ENCODE results near the gene SARM1. TPM values are rescaled to one million over a fixed set of nuclear protein-coding genes. Genes with fewer than 3 reads are reported as not detected.
A peak's percentile ranks its signal among the peaks of the same experiment; 100 is the strongest.

The SARM1 gene
- total RNA-seq, 6 experiments from 2014 or later = 2.8 to 5.1 (median 3.9) TPM

DNA sequence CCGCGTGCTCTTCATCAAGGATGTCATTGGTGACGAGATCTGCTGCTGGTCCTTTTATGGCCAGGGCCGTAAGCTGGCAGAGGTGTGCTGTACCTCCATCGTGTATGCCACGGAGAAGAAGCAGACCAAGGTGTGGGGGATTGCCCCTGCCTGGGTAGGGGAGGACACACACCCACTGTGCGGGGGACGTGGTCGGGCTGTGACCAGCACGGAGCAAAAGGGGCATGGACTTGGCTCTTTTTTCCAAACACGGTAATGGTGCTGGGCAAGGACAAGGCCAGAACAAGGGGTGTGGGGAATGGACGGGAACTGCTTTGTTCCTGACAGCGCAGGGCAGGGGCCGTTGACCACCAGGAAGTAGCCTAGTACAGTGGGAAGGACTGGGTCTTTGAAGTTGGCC is 29.2 kb upstream of the SARM1 start:
- H3K27me3 ChIP-seq = no peaks in the 10 kb centered on the region
- peak overlapping the region in 1 of 3 donors; percentile 89 for H3K27ac ChIP-seq
- DNase-seq (no peak), ATAC-seq (no peak)
- peaks cover 3 to 52% (median 24%) of the 10 kb centered on the region in 4 donors for H3K4me1 ChIP-seq
- intact Hi-C loops (cut with DNase I) = loop anchor here in 1 of 2 donors (10.0 kb wide), 1 partner anchor 108 kb away; no protein-coding TSS in a partner anchor
- no peak overlapping the region for H3K4me3 ChIP-seq
- TF ChIP-seq POLR2A (IDR thresholded peaks at IDR 0.05) = no peak
- TF ChIP-seq, protein P1, sequence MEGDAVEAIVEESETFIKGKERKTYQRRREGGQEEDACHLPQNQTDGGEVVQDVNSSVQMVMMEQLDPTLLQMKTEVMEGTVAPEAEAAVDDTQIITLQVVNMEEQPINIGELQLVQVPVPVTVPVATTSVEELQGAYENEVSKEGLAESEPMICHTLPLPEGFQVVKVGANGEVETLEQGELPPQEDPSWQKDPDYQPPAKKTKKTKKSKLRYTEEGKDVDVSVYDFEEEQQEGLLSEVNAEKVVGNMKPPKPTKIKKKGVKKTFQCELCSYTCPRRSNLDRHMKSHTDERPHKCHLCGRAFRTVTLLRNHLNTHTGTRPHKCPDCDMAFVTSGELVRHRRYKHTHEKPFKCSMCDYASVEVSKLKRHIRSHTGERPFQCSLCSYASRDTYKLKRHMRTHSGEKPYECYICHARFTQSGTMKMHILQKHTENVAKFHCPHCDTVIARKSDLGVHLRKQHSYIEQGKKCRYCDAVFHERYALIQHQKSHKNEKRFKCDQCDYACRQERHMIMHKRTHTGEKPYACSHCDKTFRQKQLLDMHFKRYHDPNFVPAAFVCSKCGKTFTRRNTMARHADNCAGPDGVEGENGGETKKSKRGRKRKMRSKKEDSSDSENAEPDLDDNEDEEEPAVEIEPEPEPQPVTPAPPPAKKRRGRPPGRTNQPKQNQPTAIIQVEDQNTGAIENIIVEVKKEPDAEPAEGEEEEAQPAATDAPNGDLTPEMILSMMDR (IDR thresholded peaks at IDR 0.05) = no peak
- H3K36me3 ChIP-seq = peaks cover 4 to 53% (median 32%) of the 10 kb centered on the region in 4 donors
- H3K9me3 ChIP-seq = no peaks in the 10 kb centered on the region
- 92% methylated on average over 7 of the region's 14 CpGs for WGBS (ENCODE audit: insufficient coverage, low coverage, low lambda C conversion rate, missing lambda C conversion rate)

DNA sequence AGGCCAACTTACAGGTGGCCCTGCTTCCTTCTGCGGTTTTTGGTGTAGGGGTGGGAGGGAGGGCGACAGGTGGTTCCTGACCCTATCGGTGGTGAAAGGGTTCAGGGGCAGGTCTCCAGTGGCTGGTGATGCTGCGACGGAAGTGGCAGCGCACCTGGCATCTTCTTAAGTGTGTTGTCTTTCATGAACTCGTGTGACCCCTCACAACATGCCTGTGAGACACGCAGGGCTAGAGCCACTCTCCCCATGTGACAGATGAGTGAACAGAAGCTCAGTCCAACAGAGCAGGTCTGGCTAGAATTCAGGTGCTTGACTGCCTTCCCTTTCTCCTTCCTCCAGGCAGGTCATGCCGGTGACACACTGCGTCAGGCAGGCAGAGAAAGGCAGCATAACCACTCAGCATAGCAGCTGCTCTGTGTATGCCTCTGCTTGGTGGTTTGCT is 28.0 kb upstream of the SARM1 start:
- ATAC-seq (peak; percentile 14 to 30 (median 22)), DNase-seq (no peak)
- Histone ChIP-seq H3K27me3 (no peaks in the 10 kb centered on the region), H3K4me3 (no peak overlapping the region), H3K36me3 (peaks cover 4 to 63% (median 38%) of the 10 kb centered on the region in 4 donors), H3K27ac (peak overlapping the region in 2 of 3 donors; percentile 86 to 89), H3K4me1 (peaks cover 3 to 54% (median 31%) of the 10 kb centered on the region in 4 donors), H3K9me3 (no peaks in the 10 kb centered on the region)
- intact Hi-C loops (cut with DNase I) = loop anchor here in 1 of 2 donors (10.0 kb wide), 1 partner anchor 109 kb away; no protein-coding TSS in a partner anchor
- WGBS (ENCODE audit: insufficient coverage, low coverage, low lambda C conversion rate, missing lambda C conversion rate) = 25% methylated on average over 2 of the region's 10 CpGs
- no peak for TF ChIP-seq POLR2A (IDR thresholded peaks at IDR 0.05)
- TF ChIP-seq, protein P1 (IDR thresholded peaks at IDR 0.05) = no peak

DNA sequence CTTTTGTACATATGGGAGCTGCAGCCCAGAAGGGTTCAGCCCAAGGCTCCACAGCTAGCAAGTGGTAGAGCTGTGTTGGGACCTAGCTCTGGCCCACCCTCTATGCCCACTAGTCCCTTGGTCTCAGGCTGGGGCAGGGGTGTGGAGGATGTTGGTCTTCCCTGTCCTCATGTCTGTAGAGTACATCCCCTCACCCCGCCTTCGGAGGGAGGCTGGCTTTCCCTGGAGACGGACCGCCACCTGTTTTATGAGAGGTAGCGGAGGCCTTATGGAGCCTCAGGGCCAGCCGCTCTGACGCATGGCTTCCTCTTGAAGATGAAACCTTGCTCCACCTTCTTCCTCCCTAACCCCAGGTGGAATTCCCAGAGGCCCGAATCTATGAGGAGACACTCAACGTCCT is 27.5 kb upstream of the SARM1 start:
- no CpG with 5 or more reads among the region's 9 CpGs for WGBS (ENCODE audit: insufficient coverage, low coverage, low lambda C conversion rate, missing lambda C conversion rate)
- peaks cover 3 to 59% (median 34%) of the 10 kb centered on the region in 4 donors for H3K4me1 ChIP-seq

DNA sequence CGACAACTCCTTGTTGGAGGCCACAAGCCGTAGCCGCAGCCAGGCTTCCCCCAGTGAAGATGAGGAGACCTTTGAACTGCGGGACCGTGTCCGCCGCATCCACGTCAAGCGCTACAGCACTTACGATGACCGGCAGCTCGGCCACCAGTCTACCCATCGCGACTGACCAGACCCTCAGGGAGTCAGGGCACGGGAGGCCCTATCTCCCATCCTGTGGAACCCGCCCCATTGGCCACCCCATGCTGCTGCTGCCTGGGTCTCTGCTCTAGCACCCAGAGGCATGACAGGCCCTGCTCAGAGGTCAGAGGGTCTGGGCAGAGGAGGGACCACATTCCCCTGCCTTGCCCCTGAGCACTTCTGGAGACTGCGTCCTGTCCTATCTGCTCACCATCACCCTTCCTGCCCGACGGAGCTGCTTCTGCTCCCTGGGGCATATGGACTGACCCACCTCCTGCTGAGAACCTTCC is 27.0 kb upstream of the SARM1 start:
- Histone ChIP-seq H3K36me3 (peaks cover 4 to 72% (median 41%) of the 10 kb centered on the region in 4 donors), H3K27me3 (no peaks in the 10 kb centered on the region), H3K4me3 (no peak overlapping the region), H3K4me1 (peaks cover 3 to 62% (median 34%) of the 10 kb centered on the region in 4 donors), H3K9me3 (no peaks in the 10 kb centered on the region), H3K27ac (peak overlapping the region in 2 of 3 donors; percentile 86 to 89)
- DNase-seq (no peak), ATAC-seq (no peak)
- intact Hi-C loops (cut with DNase I) = loop anchor here in 1 of 2 donors (10.0 kb wide), 1 partner anchor 110 kb away; no protein-coding TSS in a partner anchor
- no CpG with 5 or more reads among the region's 19 CpGs for WGBS (ENCODE audit: insufficient coverage, low coverage, low lambda C conversion rate, missing lambda C conversion rate)
- TF ChIP-seq, protein P1 (IDR thresholded peaks at IDR 0.05) = no peak
- no peak for TF ChIP-seq POLR2A (IDR thresholded peaks at IDR 0.05)

More for the DNA sequence above, 27.5 kb upstream of the SARM1 start:
- peak overlapping the region in 2 of 3 donors; percentile 86 to 89 for H3K27ac ChIP-seq
- H3K36me3 ChIP-seq = peaks cover 4 to 68% (median 39%) of the 10 kb centered on the region in 4 donors
- no peaks in the 10 kb centered on the region for H3K9me3 ChIP-seq
- DNase-seq (no peak), ATAC-seq (no peak)
- no peak overlapping the region for H3K4me3 ChIP-seq
- H3K27me3 ChIP-seq = no peaks in the 10 kb centered on the region
- intact Hi-C loops (cut with DNase I) = loop anchor here in 1 of 2 donors (10.0 kb wide), 1 partner anchor 109 kb away; no protein-coding TSS in a partner anchor
- no peak for TF ChIP-seq POLR2A (IDR thresholded peaks at IDR 0.05)
- TF ChIP-seq, protein P1 (IDR thresholded peaks at IDR 0.05) = no peak
